GM21447 (cell line): ENCODE data around the gene TRIM2.

ENCODE experiments used
- ATAC-seq: cut with Tn5 transposase; IDR thresholded peaks from one replicate; pipeline ENCODE4 v1.9.1; 2021; ENCODE audit not compliant: unreplicated experiment

The TRIM2 gene

DNA sequence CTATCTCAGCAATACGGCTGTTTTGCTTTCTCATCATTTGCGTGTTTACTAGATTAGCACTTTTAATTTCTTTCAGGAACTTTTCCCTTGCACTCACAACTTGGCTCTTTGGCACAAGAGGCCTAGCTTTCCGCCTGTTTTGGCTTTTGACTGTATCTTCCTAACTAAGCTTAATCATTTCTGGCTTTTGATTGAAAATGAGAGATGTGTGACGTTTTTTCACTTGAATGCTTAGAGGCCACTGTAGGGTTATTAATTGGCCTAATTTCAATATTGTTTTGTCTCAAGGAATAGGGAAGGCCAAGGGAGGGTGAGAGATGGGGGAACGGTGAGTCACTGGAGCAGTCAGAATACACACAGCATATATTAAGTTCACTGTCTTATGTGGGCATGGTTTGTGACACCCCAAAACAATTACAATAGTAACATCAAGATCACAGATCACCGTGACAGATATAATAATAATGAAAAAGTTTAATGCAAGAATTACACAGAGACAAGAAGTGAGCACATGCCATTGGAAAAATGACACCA lies 167.5 kb downstream of the TRIM2 start:
- ATAC-seq, result no peak

DNA sequence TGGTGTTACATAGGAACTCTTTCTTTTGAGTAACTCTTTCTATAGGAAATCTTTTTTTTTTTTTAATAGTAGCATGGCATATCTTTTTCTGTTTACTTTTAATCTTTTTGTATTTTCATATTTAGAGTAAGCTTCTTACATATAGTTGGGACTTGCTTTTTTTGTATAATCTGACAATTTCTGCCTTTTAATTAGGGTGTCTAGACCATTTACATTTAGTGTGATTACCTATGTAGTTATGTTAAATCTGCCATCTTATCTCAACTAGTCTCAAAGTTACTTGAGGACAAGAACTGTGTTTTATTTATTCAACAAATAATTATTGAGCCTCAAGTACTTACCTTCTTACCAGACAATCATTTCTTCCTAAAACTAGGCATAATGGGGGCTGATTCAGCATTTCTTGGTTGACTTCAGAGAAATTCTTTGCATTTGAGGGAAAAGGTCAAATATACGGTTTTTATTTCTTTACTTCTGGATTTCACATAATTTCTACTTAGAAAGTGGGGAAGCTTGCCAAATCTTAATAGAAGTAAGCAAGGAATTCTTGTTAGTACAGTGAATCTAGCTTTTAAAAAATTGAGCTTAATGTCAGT lies 168.8 kb downstream of the TRIM2 start:
- no peak for ATAC-seq

DNA sequence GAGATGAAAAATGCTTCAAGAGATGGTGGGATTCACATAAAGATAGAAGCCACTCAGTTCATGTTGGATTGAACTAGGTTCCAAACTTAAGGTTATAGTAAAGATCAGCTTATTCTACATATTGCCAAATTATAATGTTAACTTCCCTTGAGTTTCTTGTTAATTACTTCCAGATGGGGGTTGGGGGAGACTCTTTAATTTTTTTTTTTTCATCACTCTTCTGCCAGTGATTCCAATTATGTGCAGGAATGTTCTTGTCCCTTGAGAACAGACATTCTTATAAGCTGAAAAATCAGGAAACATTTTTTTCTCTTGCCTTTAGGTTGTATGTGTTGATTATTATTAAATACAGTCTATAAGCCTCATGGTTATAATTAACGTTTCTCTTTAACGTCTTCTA lies 170.2 kb downstream of the TRIM2 start:
- ATAC-seq, result no peak

DNA sequence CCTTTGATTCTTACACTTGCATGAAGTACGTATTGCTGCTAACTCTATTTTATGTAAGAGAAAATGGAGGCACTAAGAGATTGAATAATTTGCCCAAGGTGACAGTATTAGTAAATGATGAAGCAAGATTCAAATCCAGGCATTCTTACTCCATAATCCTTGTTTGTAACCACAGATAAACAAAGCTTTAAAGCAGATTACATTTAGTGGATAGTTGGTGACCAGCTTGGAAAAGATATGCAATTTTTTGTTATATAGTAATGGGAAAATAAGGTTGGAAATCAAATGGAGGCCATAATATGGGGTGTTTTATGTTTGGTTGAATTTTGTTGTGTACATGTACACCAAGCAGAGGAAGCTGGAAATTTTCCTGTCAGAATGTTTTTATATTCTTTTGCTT lies 171.1 kb downstream of the TRIM2 start:
- no peak for ATAC-seq

DNA sequence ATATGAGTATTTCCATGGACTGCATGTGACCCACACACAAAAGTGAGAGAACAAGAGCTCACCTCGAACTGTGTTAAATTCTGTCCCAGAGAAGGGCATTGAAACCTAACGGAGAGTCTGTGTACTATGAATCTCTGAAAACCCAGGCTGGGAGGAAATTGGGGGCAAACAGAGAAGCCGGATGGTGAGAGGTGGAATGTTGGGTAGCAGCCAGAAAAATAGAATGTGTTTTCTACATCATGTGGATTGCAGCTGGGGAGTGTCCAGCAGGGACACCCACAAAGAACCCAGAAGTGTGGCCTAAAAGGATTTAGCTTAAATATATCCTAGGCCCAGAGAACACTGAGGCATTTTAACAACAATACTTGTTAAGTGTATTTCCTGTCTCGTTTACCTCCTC lies 178.9 kb downstream of the TRIM2 start:
- ATAC-seq, result no peak

DNA sequence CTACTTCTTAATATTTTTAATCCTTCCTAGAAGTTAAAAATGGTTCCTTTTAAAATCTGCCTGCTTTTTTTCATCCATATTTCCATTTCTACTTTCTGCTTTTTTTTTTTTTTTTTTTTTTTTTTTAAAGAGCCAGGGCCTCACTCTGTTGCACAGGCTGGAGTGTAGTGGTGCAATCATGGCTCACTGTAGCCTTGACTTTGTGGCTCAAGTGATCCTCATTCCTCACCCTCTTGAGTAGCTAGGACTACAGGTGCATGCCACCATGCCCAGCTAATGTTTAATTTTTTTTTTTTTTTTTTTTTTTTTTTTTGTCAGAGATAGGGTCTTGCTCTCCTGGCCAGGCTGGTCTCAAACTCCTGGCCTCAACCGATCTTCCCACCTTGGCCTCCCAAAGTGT lies 179.9 kb downstream of the TRIM2 start:
- ATAC-seq, result no peak

DNA sequence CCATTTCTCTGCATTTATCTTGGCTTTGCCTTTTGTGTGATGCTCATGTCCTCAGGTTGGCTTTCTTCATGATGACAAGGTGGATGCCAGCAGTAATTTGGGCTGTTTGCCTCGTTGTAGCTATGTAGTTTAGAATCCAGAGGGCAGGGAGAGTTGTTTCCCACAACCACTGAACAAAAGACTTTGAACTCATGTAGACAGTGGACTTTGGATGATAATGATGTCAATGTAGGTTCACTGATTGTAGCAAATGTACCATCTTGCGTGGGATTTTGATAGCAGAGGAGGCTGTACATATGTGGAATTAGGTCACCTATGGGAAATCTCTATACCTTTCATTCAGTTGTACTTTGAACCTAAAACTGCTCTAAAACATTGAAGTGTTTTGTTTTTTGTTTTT lies 181.5 kb downstream of the TRIM2 start:
- no peak for ATAC-seq

DNA sequence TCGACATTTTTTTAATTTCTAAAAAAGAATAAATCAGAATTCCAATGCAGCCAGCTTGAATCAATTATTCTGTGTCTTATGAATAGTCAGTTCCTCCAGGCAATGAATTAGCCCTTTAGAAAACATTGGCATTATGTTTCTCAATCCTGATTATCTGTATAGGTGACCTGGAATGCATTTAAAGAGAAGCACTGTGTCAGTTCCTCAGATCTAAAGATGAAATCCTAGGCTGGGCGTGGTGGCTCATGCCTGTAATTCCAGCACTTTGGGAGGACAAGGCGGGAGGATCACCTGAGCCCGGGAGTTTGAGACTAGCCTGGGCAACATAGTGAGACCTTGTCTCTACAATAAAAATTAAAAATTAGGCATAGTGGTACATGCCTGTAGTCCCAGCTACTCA lies 183.7 kb downstream of the TRIM2 start:
- ATAC-seq, result no peak
